K562 (cell line): ENCODE data around the gene VPS9D1. TPM values are rescaled to one million over a fixed set of nuclear protein-coding genes. Genes with fewer than 3 reads are reported as not detected.

Experiments
- CHD7 ChIP-seq: fragments of 200-600 bp; sonication (generic); IDR thresholded peaks from one replicate; pipeline ENCODE4 v1.6.1; 2012; ENCODE audit warnings: mild to moderate bottlenecking, low read depth, low read length, inconsistent platforms
- E2F8 ChIP-seq: fragments of 450-650 bp; IDR thresholded peaks from 2 replicates; pipeline ENCODE4 v1.7.1; 2018; ENCODE audit warnings: mild to moderate bottlenecking, low read depth; ENCODE audit not compliant: partially characterized antibody
- HNRNPLL ChIP-seq: fragments of 200-400 bp; formaldehyde crosslinking; IDR thresholded peaks from 2 replicates; pipeline ENCODE4 v1.6.1; 2017; ENCODE audit warnings: low read length, low read depth, mild to moderate bottlenecking; ENCODE audit not compliant: poor library complexity, severe bottlenecking
- KLF10 ChIP-seq: fragments of 250-450 bp; sonication (Bioruptor Pico); IDR thresholded peaks from 2 replicates; pipeline ENCODE4 v1.6.1; 2021; ENCODE audit warnings: matching md5 sums
- PHF20 ChIP-seq: fragments of 450-650 bp; IDR thresholded peaks from 2 replicates; pipeline ENCODE4 v1.6.1; 2018; ENCODE audit not compliant: partially characterized antibody
- POLR3A ChIP-seq: IDR thresholded peaks from 2 replicates; pipeline ENCODE4 v1.6.1; 2011; ENCODE audit warnings: borderline replicate concordance, mild to moderate bottlenecking, moderate library complexity; ENCODE audit not compliant: insufficient read length, insufficient read depth; ENCODE audit errors: extremely low read depth
- RCOR1 ChIP-seq, 2 experiments: IDR thresholded peaks; 2 replicates each; pipeline ENCODE4 v1.6.1; 2012; ENCODE audit warnings: low read depth in 2 of 2, low read length in 2 of 2, borderline replicate concordance in 1 of 2, improper control_type of control experiment in 1 of 2
- SUPT5H ChIP-seq: fragments of 450-650 bp; IDR thresholded peaks from 2 replicates; pipeline ENCODE4 v1.6.1; 2016
- TARDBP ChIP-seq: fragments of 450-650 bp; IDR thresholded peaks from 2 replicates; pipeline ENCODE4 v1.6.1; 2016
- XRCC4 ChIP-seq: IDR thresholded peaks from one replicate; pipeline ENCODE4 v1.6.1; 2011; ENCODE audit not compliant: insufficient read depth, insufficient read length; ENCODE audit errors: extremely low read depth
- ZNF12 ChIP-seq: sonication (generic); formaldehyde crosslinking; IDR thresholded peaks from 2 replicates; pipeline ENCODE4 v1.4.0; 2020; ENCODE audit warnings: mild to moderate bottlenecking, missing genetic modification reagents
- ZNF79 ChIP-seq: fragments of 250-450 bp; sonication (Bioruptor Pico); IDR thresholded peaks from 2 replicates; pipeline ENCODE4 v1.4.0; 2020; ENCODE audit warnings: low read depth, mild to moderate bottlenecking, moderate library complexity
- polyA plus RNA-seq, 8 experiments: library from polyadenylated mRNA; depleted of rRNA in 4 of 8; stranded (reverse) in 5 of 8; unstranded in 3 of 8; fragments of >200 nt; fragmentation: Nextera tagmentation in 2 of 8; fragmentation: Illumina TruSeq in 1 of 8; extraction: Ambion mirVana in 2 of 8; extraction: Trizol in 1 of 8; gene quantifications; 2 replicates each; pipeline versions ENCODE4 v1.2.1 to v1.2.3, GENCODE V29; 2011 to 2014; ENCODE audit warnings: inconsistent platforms in 1 of 8, missing spikeins in 1 of 8
- total RNA-seq, 7 experiments: library from RNA; depleted of rRNA in 6 of 7; stranded (reverse); fragments of >200 nt in 6 of 7; fragmentation: Illumina TruSeq in 2 of 7; extraction: Trizol in 2 of 7; gene quantifications; 2 replicates each; pipeline versions ENCODE4 v1.2.1 to v1.2.3, GENCODE V29; 2011 to 2021; ENCODE audit warnings: low replicate concordance in 1 of 7

The VPS9D1 gene
- total and polyA plus RNA-seq, 9 of the 15 experiments (the other 6 are each of a cell fraction or from before 2014, with no cell fraction given), result 0.33 to 3.1 (median 1.1) TPM

GRCh38 chr16:89695086-89695874 lies 25.4 kb downstream of the VPS9D1 start (continued):
- TF ChIP-seq SUPT5H (peak; percentile 48), POLR3A (no peak), XRCC4 (no peak), PHF20 (no peak), RCOR1 (IDR thresholded peaks at IDR 0.05; ENCODE audit: borderline replicate concordance in 1 of 2, low read depth in 2 of 2, low read length in 2 of 2) (no peak), ZNF12 (CRISPR knock-in tag) (no peak), CHD7 (no peak), HNRNPLL (no peak), KLF10 (CRISPR knock-in tag) (no peak), ZNF79 (no peak), E2F8 (no peak), TARDBP (no peak)
